Activated CD4-positive, alpha-beta memory T cell treated with anti-CD3 and anti-CD28 coated beads, Interleukin-2, amount 10 ng/mL, durations not matched to agents 7 days and 5 days (primary cell): ENCODE results near the gene TSHZ2. TPM values are rescaled to one million over a fixed set of nuclear protein-coding genes. Genes with fewer than 3 reads are reported as not detected.
"Not testable (repeated sequence)": the region's sequence is repeated elsewhere in the genome, so short reads cannot be mapped to it uniquely, and the experiment has no call there.

Experiments
- CTCF ChIA-PET: fragments of 350-600 bp; sonication (Branson Sonifier 250); formaldehyde crosslinking; loops from one replicate; lab custom pipeline; 2021; ENCODE audit warnings: antibody characterized with exemption, inconsistent platforms; lab: Charles Lee
- POLR2A ChIA-PET: fragments of 350-600 bp; sonication (Branson Sonifier 250); formaldehyde crosslinking; loops from one replicate; lab custom pipeline; 2021; ENCODE audit warnings: antibody characterized with exemption; lab: Charles Lee
- DNase-seq: peaks from one replicate; pipeline ENCODE4 v3.0.0-alpha.2; 2020
- H3K27ac Mint-ChIP-seq: one replicate; pipeline ENCODE4 v1.8.0; 2021; ENCODE audit warnings: mild to moderate bottlenecking, mixed read lengths
- H3K27me3 Mint-ChIP-seq: one replicate; pipeline ENCODE4 v1.8.0; 2021; ENCODE audit warnings: mixed read lengths
- H3K36me3 Mint-ChIP-seq: one replicate; pipeline ENCODE4 v1.8.0; 2021; ENCODE audit warnings: low read depth, mixed read lengths
- H3K4me1 Mint-ChIP-seq: one replicate; pipeline ENCODE4 v1.8.0; 2021; ENCODE audit warnings: mixed read lengths
- H3K4me3 Mint-ChIP-seq: one replicate; pipeline ENCODE4 v1.8.0; 2021; ENCODE audit warnings: mild to moderate bottlenecking, mixed read lengths
- H3K9me3 Mint-ChIP-seq: one replicate; pipeline ENCODE4 v1.8.0; 2021; ENCODE audit warnings: mixed read lengths
- total RNA-seq, 2 experiments: library from RNA; stranded (reverse); gene quantifications; one replicate each; pipeline ENCODE4 v1.2.3, GENCODE V29; 2021

TSHZ2 gene
- total RNA-seq, 2 experiments from 2014 or later, result 5.4 to 7.1 TPM

- ChIA-PET POLR2A (no interaction called here), CTCF (no interaction called here)
- Mint-ChIP-seq H3K27ac (no peak overlapping the region), H3K27me3 (peaks cover 6% of the 10 kb centered on the region), H3K9me3 (peaks cover 3% of the 10 kb centered on the region), H3K4me1 (peaks cover 7% of the 10 kb centered on the region), H3K36me3 (no peaks in the 10 kb centered on the region), H3K4me3 (no peak overlapping the region)
- no peak for DNase-seq
These were observed 522.6 kb downstream of the TSHZ2 start for GRCh38 chr20:53494753-53495152.

GRCh38 chr20:53495398-53496092 lies 523.4 kb downstream of the TSHZ2 start:
- ChIA-PET CTCF (no interaction called here), POLR2A (no interaction called here)
- Mint-ChIP-seq H3K27me3 (peaks cover 6% of the 10 kb centered on the region), H3K4me1 (peaks cover 7% of the 10 kb centered on the region), H3K27ac (no peak overlapping the region), H3K36me3 (no peaks in the 10 kb centered on the region), H3K9me3 (peaks cover 3% of the 10 kb centered on the region), H3K4me3 (no peak overlapping the region)
- DNase-seq, result no peak

- Mint-ChIP-seq H3K4me3 (no peak overlapping the region), H3K27ac (no peak overlapping the region), H3K27me3 (peaks cover 6% of the 10 kb centered on the region), H3K4me1 (no peaks in the 10 kb centered on the region), H3K36me3 (no peaks in the 10 kb centered on the region), H3K9me3 (peaks cover 3% of the 10 kb centered on the region)
- ChIA-PET POLR2A (no interaction called here), CTCF (no interaction called here)
- DNase-seq, result no peak
These were observed 525.1 kb downstream of the TSHZ2 start for GRCh38 chr20:53497246-53497645.

GRCh38 chr20:53498341-53498740 lies 526.2 kb downstream of the TSHZ2 start:
- no peaks in the 10 kb centered on the region for H3K36me3 Mint-ChIP-seq
- CTCF ChIA-PET, result no interaction called here
- no peak overlapping the region for H3K4me3 Mint-ChIP-seq
- POLR2A ChIA-PET, result no interaction called here
- H3K4me1 Mint-ChIP-seq, result no peaks in the 10 kb centered on the region
- peaks cover 3% of the 10 kb centered on the region for H3K9me3 Mint-ChIP-seq
- H3K27me3 Mint-ChIP-seq, result peaks cover 6% of the 10 kb centered on the region
- no peak overlapping the region for H3K27ac Mint-ChIP-seq
- no peak for DNase-seq

GRCh38 chr20:53500651-53501050 lies 528.5 kb downstream of the TSHZ2 start:
- H3K9me3 Mint-ChIP-seq, result peaks cover 3% of the 10 kb centered on the region
- no peak overlapping the region for H3K27ac Mint-ChIP-seq
- no peaks in the 10 kb centered on the region for H3K36me3 Mint-ChIP-seq
- peaks cover 2% of the 10 kb centered on the region for H3K27me3 Mint-ChIP-seq
- DNase-seq, result no peak
- H3K4me3 Mint-ChIP-seq, result no peak overlapping the region
- no peaks in the 10 kb centered on the region for H3K4me1 Mint-ChIP-seq
- POLR2A ChIA-PET, result no interaction called here
- CTCF ChIA-PET, result no interaction called here

- ChIA-PET CTCF (interaction anchor here (0.8 kb wide), 1 partner anchor 1713 kb away, joined by 5 read pairs; no protein-coding TSS in a partner anchor), POLR2A (no interaction called here)
- Mint-ChIP-seq H3K27me3 (no peaks in the 10 kb centered on the region), H3K4me1 (no peaks in the 10 kb centered on the region), H3K36me3 (no peaks in the 10 kb centered on the region), H3K9me3 (peaks cover 3% of the 10 kb centered on the region), H3K27ac (no peak overlapping the region), H3K4me3 (no peak overlapping the region)
- DNase-seq, result no peak
These were observed 530.7 kb downstream of the TSHZ2 start for GRCh38 chr20:53502820-53503219.

GRCh38 chr20:53503517-53503919 lies 531.4 kb downstream of the TSHZ2 start:
- Mint-ChIP-seq H3K27me3 (no peaks in the 10 kb centered on the region), H3K4me3 (no peak overlapping the region), H3K9me3 (no peaks in the 10 kb centered on the region), H3K4me1 (no peaks in the 10 kb centered on the region), H3K36me3 (no peaks in the 10 kb centered on the region), H3K27ac (no peak overlapping the region)
- ChIA-PET POLR2A (no interaction called here), CTCF (interaction anchor here (0.8 kb wide), 1 partner anchor 1714 kb away, joined by 5 read pairs; no protein-coding TSS in a partner anchor)
- no peak for DNase-seq

GRCh38 chr20:53504106-53504505 lies 531.9 kb downstream of the TSHZ2 start:
- POLR2A ChIA-PET, H3K9me3 Mint-ChIP-seq, H3K36me3 Mint-ChIP-seq, H3K27me3 Mint-ChIP-seq, H3K27ac Mint-ChIP-seq, H3K4me3 Mint-ChIP-seq, DNase-seq, CTCF ChIA-PET, H3K4me1 Mint-ChIP-seq: not testable (repeated sequence)

- ChIA-PET CTCF (no interaction called here), POLR2A (no interaction called here)
These were observed 538.1 kb downstream of the TSHZ2 start for GRCh38 chr20:53510262-53510661.

GRCh38 chr20:53510704-53511103 lies 538.5 kb downstream of the TSHZ2 start:
- H3K27ac Mint-ChIP-seq, result no peak overlapping the region
- H3K27me3 Mint-ChIP-seq, result no peaks in the 10 kb centered on the region
- H3K36me3 Mint-ChIP-seq, result no peaks in the 10 kb centered on the region
- H3K9me3 Mint-ChIP-seq, result no peaks in the 10 kb centered on the region
- no peak for DNase-seq
- ChIA-PET CTCF (no interaction called here), POLR2A (no interaction called here)
- H3K4me3 Mint-ChIP-seq, result no peak overlapping the region
- no peaks in the 10 kb centered on the region for H3K4me1 Mint-ChIP-seq

More at GRCh38 chr20:53510262-53510661, 538.1 kb downstream of the TSHZ2 start:
- no peak overlapping the region for H3K27ac Mint-ChIP-seq
- no peaks in the 10 kb centered on the region for H3K27me3 Mint-ChIP-seq
- no peaks in the 10 kb centered on the region for H3K9me3 Mint-ChIP-seq
- no peaks in the 10 kb centered on the region for H3K4me1 Mint-ChIP-seq
- no peak for DNase-seq
- no peaks in the 10 kb centered on the region for H3K36me3 Mint-ChIP-seq
- no peak overlapping the region for H3K4me3 Mint-ChIP-seq

- no peaks in the 10 kb centered on the region for H3K4me1 Mint-ChIP-seq
- no peaks in the 10 kb centered on the region for H3K27me3 Mint-ChIP-seq
- H3K36me3 Mint-ChIP-seq, result no peaks in the 10 kb centered on the region
- H3K9me3 Mint-ChIP-seq, result no peaks in the 10 kb centered on the region
- H3K27ac Mint-ChIP-seq, result no peak overlapping the region
- CTCF ChIA-PET, result no interaction called here
- no peak overlapping the region for H3K4me3 Mint-ChIP-seq
- no peak for DNase-seq
- POLR2A ChIA-PET, result no interaction called here
These were observed 539.9 kb downstream of the TSHZ2 start for GRCh38 chr20:53512076-53512475.

- Mint-ChIP-seq H3K4me1 (no peaks in the 10 kb centered on the region), H3K4me3 (no peak overlapping the region), H3K27ac (no peak overlapping the region), H3K27me3 (no peaks in the 10 kb centered on the region), H3K36me3 (no peaks in the 10 kb centered on the region), H3K9me3 (no peaks in the 10 kb centered on the region)
- CTCF ChIA-PET, result no interaction called here
- no peak for DNase-seq
- POLR2A ChIA-PET, result no interaction called here
These were observed 541.0 kb downstream of the TSHZ2 start for GRCh38 chr20:53513168-53513488.

- H3K9me3 Mint-ChIP-seq, result no peaks in the 10 kb centered on the region
- ChIA-PET POLR2A (no interaction called here), CTCF (no interaction called here)
- no peak overlapping the region for H3K4me3 Mint-ChIP-seq
- H3K27me3 Mint-ChIP-seq, result no peaks in the 10 kb centered on the region
- no peaks in the 10 kb centered on the region for H3K4me1 Mint-ChIP-seq
- H3K27ac Mint-ChIP-seq, result no peak overlapping the region
- DNase-seq, result no peak
- H3K36me3 Mint-ChIP-seq, result no peaks in the 10 kb centered on the region
These were observed 541.5 kb downstream of the TSHZ2 start for GRCh38 chr20:53513489-53514298.

GRCh38 chr20:53515749-53516148 lies 543.6 kb downstream of the TSHZ2 start:
- ChIA-PET POLR2A (no interaction called here), CTCF (no interaction called here)
- H3K27me3 Mint-ChIP-seq, result no peaks in the 10 kb centered on the region
- no peak for DNase-seq
- no peak overlapping the region for H3K27ac Mint-ChIP-seq
- H3K9me3 Mint-ChIP-seq, result no peaks in the 10 kb centered on the region
- H3K4me1 Mint-ChIP-seq, result no peaks in the 10 kb centered on the region
- no peaks in the 10 kb centered on the region for H3K36me3 Mint-ChIP-seq
- no peak overlapping the region for H3K4me3 Mint-ChIP-seq
